ENCODE data around the gene NKTR.

- TF ChIP-seq EZH2 (IDR thresholded peaks at IDR 0.05; ENCODE audit: insufficient read depth, poor library complexity, severe bottlenecking) (no peak), EZH2phosphoT487 (IDR thresholded peaks at IDR 0.05; ENCODE audit: insufficient read depth, low read depth) (no peak)
Observed at GRCh38 chr3:42605546-42606173, 5.2 kb downstream of the NKTR start.

Data from GM23248 (cell line).